HG03139 (cell line): ENCODE results near the gene SPATA12.
"Not testable (repeated sequence)": the region's sequence is repeated elsewhere in the genome, so short reads cannot be mapped to it uniquely, and the experiment has no call there.

Source experiments
- ATAC-seq: cut with Tn5 transposase; IDR thresholded peaks from one replicate; pipeline ENCODE4 v1.9.1; 2021; ENCODE audit not compliant: unreplicated experiment

Gene SPATA12

DNA sequence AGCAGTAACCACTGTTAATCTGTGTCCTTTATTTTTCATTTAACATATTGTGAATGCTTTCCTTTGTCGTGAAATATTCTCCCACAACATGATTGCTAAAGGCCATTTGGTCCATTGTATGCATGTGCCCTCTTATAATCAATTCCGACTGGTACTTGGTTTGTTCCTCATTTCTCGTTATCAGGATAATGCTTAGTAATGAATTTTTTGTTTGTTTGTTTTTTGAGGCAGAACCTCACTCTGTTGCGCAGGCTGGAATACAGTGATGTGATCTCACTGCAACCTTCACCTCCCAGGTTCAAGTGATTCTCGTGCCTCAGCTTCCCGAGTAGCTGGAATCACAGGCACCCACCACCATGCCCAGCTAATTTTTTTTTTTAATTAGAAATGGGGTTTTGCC is 22.0 kb downstream of the SPATA12 start:
- no peak for ATAC-seq

DNA sequence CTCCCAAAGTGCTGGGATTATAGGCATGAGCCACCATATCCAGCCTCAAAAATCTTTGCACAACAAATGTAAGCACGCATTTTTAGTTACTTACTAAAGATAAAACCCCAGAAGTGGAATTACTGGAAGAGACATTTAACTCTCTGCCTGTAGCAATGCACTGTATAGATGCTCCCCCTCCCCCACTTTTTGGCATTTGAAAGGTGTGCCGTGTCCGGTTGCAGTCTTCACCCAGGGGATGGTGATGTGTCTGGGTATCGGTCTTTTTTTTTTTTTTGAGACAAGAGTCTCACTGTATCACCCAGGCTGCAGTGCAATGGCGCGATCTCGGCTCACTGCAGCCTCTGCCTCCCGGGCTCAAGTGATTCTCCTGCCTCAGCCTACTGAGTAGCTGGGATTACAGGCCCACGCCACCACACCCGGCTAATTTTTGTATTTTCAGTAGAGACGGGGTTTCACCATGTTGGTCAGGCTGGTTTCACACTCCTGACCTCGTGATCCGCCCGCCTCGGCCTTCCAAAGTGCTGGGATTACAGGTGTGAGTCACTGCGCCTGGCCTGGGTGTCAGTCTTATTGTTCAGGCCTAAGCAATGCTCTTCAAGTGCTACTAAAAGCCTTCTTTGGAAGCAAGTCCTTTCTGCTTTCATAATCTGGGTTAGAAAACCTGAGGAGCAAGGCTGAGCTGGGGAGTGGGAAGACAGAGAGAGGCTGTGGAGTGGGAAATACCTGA is 23.0 kb downstream of the SPATA12 start:
- ATAC-seq = not testable (repeated sequence)

DNA sequence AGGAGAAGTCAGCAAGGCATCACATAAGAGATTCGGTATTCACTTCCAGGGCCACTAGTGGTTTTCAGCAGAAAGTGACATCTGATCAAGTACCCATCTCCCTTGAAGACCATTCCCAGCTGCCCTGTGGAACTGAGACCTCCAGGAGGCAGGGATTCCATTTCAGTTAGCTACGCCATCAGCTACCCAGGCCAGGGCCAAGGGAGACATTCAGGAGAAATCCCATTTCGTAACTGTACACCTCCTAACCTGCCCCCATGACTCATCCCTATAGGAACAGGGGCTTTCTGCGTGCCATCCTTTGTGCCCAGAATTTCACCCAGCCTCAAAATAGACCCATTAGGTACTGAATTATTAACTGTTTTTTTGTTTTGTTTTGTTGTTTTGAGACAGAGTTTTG is 24.7 kb downstream of the SPATA12 start:
- no peak for ATAC-seq

DNA sequence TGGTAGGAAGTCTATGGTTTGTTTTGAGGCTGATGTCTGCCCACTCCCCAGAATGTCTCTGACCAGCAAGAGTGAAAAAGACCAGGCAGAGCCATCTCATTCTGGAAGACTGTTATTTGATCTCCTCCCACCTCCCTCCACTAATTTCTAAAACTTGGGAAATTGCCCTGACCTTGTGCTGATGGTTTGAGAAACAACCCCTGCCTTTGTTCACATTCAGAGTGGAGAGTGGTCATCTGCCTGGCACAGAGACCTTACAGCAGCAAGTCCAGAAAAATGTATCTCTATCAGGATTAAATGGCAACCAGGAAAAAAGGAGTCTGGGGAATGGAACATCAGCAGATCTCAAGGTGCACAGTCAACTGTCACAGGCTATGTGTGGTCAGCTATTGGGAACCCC is 25.7 kb downstream of the SPATA12 start:
- ATAC-seq = no peak

DNA sequence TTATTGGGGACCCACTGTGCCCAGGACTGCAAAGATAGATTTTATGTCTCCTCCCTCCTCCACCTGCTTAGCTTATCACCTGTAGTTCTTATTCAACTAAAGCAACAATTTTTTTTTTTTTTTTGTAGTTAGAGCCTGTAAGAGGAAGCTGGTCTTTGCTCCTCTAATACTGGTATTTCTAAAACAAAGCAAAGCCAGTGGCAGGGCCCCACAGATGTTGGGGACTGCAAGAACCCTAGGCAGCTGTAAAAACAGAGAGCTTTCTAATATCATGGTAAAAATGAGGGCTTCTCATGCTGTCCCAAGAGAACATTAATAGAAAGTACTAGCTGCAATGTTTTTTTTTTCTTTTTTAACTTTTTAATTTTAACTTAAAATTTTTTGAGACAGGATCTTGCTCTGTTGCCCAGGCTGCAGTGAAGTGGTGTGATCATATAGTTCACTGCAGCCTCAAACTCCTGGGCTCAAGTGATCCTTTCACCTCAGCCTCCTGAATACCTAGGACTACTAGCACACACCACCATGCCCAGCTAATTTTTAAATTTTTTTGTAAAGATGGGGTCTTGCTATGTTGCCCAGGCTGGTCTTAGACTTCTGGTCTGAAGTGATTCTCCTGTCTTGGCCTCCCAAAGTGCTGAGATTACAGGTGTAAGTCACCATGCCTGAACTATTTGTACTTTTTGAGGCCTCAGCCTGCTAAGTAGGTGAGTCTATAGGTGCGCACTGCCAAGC is 27.1 kb downstream of the SPATA12 start:
- no peak for ATAC-seq

DNA sequence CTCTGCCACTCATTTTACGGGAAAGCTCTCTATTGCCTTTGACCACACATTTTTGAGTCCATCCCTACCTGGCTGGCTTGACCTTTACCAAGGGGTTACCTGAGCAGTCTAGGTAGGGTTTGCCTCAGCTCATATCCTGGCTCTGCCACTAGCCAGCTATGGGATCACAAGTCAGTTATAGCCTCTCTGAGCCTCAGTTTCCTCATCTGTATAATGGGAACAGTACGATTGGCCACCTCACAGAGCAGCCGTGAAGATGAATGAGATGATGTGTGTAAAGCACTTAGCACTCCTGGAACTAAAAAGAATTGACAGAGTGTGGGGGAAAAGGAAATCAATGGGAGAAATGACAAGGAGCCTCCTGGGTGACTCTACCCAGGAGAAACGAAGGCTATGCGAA is 28.0 kb downstream of the SPATA12 start:
- no peak for ATAC-seq

DNA sequence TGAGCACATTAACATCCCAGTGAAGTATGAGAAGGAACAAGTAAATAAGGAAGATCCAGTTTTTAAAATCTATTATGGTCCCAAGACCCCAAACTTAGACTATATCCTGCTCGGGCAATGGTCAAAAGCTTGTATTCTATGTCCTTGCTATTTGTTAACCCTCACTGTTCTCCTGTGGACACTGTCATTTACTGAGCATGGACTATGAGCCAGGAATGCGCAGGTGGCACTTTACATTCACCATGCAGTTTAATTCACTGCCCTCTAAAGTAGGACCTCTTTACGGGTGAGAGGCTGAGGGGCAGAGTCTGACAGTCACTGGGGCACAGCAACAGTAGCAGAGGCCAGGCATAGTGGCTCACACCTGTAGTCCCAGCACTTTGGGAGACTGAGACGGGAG is 28.6 kb downstream of the SPATA12 start:
- no peak for ATAC-seq

DNA sequence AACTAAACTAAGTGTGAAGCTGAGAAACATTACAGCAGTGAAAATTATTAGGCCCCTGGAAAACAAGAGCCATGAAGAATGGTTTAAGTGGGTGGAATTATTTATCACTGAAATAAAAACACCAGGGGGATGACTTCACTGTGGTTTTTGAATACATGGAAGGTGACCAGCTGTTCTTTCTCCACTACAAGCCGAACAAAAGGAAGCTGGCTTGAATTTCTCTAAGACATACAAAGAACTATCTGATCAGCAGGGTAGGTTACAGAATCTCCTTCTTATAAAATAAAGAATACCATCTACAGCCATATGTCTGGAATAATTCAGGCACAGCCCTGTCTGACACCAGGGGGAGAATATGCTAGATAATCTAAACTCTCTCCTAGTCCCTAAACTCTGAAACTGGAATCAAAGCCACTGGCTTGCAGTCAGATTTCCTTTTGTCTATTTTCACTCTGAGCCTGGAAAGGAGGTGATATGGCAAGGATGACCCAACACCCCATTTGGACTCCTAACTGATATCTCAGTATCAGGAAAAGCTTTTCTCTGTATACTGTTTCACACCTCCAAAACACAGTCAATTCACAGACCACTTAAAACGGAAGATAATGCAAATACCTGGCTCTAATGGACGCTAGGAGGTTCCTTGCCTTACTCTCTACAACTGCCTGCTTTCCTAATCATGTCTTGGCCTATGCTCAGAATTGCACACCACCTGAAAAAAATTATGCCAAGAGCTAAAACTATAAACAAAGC is 31.2 kb downstream of the SPATA12 start:
- no peak for ATAC-seq

DNA sequence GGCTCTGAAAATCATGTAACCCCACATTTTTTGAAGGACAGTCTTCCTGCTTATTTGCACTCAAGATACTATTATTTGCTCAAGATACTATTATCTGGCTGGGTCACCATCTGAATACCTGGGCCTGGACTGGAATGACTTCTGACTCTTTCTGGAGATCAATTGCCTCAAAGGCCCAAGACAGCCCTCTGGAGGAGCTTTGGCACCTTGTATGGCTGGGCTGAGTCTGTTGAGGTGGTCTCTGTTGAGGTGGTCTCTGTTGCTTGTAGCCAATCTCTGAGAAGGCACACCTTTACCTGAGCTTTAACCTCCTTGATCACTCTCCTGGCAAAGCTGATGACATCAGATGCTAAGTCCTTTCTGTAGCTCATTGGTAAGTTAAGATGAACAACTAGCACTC is 33.0 kb downstream of the SPATA12 start:
- ATAC-seq = no peak

DNA sequence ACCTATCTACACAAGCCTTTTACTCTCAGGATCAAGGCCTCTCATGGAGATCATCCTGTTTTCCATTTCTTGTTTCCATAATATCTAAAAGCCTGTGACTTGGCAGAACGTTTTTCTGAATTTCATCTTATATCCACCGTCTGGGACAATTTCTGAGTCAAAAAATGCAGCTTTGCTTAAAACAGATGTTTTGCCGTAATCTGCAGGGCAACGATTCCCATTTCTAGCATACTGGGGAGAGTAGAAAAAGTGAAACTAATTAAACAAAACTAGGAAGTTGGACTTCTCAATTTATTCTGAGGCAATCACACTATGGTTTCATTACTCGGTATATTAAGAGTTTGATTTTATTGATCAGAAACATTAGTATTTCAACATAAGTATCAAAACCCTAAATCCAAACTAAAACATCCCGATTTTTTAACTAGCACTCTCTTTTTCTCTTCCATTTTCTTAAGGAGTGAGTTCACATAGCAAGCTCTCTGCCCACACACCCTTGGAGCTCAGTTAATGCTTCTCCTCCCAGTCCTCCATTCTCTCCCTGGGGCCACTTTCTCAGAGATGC is 33.6 kb downstream of the SPATA12 start:
- ATAC-seq = no peak

DNA sequence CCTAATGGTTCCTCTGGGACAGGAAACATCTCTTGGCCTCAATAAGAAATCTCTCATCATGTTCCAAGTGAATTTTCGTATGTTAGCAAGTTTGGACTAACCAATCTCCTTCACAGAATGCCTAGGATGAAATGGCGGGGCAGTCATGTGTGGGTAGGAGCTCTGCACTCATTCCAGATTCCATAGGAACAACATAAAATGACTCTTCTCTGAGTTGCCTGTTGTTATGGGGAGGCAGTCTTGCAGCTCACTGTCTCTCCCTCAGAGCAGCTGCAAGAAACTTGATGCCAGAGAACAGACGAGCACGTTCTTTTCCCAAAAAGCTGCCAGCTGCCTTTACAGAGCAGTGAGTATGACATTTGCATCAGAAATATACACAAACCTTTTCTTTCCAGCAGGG is 34.1 kb downstream of the SPATA12 start:
- ATAC-seq = no peak

DNA sequence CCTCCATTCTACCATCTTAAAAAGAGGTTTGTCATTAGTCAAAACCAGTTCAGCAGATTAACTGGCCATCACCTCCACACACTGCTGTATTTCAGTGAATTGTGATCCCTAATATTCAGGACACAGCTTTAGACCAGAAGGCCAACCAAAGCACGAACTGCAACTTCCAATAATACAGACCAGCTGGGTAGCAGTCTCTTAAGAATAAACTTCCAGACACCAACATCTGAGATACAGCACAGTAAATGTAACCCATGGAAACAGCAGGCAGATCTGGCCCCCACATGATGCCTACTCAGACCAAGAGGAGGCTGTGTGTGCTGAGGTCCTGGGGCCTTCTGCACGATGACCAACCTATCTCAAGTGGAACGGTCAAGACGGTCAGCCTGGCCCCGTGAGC is 34.9 kb downstream of the SPATA12 start:
- no peak for ATAC-seq

DNA sequence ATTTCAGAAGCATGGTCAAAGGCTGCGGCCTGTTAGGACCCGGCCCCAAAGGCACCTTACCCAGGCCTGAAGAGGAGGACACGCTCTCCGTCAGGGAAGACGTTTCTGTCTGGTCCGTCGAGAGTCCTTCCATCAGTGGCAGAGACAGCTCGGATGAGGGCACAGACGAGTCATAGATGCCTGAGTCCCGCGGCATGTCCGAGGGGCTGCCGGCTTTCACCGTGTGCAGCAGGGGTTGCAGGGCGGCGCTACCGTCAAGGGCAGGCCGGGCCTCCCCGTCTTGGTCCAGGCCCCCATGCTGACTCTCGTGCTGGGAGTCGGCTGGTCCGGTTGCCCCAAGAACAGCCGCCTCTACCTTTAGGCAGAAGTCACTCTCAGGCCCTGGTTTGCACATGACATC is 37.1 kb downstream of the SPATA12 start:
- no peak for ATAC-seq

DNA sequence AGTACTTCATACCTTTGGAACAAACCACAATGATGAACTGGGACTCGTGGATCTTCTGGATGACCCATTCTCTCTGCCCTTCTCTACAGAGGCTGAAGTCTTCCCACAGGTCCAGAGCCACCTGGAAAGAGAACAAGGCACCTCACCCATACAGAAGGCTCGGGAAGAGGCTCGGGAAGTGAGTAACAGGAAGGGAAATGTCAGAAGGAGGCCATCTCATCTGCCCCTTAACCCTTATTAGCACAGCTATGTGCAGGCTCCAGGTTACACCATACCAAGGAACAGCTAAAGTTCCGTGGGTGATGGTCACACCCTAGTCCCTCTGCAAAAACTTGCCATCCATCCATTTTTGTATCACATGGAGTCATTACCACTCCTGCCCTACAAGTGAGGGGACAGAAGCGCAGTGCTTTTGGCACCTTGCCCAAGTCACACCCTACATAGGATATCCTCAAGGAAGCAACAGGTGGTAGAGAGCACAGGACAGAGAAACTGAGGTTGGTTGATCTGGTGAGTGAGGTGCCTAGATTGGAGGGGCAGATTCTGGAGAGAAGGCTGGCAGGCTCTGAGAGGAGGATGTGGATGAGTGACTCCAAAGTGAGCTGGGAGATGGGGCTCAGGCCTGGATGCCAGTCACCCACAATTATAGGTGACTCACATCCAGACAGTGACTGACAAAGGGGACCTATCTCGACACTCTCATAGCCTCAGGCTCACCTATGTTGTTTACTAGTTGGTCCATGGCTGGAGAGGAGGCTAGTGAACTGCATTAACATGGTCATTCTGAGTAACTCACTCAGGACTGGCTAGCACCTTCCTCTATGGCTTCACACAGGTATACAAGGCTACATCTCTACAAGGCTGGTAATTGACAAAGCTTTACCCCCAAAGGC is 38.2 kb downstream of the SPATA12 start:
- no peak for ATAC-seq

DNA sequence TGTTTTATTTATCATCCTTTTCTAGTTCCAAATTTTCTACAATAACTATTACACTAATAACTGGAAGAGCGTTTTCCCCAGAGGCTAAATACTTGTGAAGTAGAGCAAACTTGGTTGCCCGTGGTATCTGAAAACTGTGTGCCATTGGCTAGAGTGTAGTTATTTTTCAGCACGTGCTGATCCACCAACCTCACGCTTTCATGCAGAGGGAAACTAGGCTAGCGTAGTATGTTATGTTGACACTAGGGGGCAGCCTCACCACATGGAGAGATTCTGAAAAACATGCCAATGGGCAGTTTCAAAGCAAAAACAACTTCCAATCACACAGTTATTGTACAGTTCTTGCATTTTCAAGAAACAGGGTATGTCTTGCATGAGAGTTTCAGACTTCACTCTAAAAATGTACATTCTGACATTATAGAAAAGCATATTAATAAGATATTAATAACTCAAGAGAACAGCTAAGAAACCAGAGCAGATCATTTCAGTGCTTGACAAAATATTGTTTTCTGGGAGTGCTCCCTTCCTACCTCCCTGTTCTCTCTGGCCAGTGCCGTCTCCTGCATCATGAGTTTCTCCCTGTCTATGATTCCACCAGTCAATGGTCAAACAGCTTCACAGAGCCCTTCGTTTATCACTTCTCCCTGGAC is 39.7 kb downstream of the SPATA12 start:
- no peak for ATAC-seq

DNA sequence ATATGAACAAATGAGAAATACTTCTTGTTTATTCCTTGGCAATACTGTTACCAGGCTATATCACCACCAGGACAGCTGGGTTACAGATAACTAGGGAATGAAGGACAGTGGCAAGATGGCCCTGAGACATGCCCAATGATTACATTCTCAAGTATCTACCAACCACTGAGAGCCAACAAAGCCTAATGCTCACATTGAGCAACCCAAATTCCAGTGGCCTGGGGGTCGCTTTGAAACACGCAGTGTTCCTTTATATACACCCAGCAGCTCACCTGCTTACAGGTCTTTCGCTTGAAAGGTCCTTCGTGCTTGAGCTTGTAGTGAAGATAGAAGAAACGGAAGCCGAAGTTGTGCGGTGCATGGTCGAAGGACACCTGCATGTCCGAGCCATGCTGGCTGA is 45.1 kb downstream of the SPATA12 start:
- no peak for ATAC-seq

DNA sequence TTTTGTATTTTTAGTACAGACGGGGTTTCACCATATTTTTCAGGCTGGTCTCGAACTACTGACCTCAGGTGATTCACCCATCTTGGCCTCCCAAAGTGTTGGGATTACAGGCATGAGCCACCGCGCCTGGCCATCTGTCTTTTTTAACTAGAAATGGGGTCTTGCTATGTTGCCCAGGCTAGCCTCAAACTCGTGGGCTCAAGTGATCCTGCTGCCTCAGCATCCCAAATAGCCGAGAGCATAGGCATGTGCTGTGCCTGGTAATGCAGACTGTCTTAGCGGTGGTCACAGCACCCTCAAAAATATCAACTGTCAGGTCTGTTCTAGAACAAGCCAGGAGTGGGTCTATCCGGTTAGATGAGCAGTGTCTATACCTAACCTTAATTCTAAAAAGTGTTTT is 48.2 kb downstream of the SPATA12 start:
- no peak for ATAC-seq

DNA sequence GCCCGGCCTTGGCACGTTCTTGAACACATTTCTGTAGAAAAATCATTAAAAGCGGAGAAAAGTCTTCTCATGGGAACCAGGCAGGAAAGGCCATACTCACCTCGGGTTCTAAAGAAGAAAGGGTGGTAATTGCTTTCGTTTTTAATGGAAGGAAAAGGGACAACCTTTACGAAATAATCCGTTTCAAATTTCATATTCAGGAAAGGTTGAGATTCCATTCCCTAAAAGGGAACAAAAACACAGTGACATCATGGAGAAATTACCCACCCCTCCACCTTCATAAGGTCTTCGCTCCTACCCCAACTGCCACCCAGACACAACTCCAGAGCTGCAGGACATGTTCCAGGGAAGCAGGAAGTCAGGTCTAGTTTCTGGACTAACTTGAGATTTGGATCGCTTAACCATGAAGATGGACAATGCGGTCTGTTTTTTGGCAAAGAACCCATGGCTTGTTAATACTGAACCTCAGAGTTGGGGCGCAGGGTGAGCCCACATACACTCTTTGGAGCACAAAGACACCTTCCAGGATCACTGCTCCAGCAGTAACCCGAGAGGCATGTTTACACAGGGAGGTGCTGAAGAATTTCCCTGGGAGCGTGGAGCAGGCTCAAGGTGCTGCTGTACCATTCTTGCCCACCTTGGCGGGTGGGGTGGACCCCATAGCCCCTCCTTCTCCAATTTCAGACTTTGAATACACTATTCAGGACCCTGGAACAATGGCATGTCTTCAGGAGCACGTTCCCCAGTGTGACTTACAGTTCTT is 49.2 kb downstream of the SPATA12 start:
- no peak for ATAC-seq

DNA sequence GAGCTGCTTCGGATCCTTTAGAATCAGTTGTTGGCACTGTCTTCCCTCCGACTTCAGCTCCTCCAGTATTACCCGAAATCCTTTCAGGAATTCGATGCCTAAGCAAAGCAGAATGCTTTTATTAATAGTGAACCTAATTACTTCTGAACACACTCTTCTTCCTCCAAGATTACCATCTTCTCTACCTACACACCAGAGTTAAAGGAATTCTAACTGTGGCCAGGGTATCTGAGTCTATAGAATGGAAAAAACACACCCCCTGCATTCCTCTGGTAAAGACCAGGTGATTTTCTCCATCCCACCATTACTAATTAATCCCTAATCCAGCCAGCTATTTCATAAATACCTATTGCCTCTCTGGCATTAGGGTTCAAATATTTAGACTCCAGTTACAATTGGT is 49.8 kb downstream of the SPATA12 start:
- no peak for ATAC-seq
